GM21367 (cell line): ENCODE measurements around the gene C1QL1.

Experiments
- ATAC-seq: cut with Tn5 transposase; IDR thresholded peaks from one replicate; pipeline ENCODE4 v1.9.1; 2021; ENCODE audit not compliant: unreplicated experiment

The C1QL1 gene

DNA sequence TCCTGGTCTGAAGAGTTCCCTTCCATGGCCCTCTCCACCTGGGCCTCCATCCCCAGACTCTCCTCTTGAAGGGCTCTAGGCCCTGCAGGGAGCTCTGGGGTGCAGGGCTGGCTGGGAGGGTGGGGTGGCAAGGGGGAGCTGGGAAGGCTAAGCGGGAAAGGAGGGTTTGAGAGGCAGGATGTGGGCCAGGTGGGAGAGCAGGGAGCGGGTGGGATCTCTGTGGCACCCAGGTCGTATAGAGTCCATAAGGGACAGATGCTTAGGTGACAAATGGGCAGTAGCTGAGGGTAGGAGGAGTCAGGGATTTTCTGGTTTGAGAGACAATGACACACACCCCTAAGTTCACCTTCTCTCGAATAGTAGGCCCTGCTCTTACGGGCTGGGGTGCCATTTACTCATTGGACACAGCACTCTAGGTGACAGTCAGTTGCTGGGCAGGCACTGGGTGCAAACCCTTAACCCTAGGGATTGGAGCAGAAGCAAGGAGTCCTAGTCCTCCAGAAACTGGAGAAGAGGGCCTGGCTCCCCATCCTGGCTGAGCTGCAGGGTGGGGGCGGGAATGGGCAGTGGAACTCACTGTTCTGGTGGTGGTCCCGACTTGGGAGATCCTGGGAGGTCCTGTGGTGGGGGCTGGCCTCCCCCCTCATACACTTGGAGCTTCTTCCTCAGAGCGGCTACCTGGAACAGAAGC is 35.9 kb downstream of the C1QL1 start:
- no peak for ATAC-seq

DNA sequence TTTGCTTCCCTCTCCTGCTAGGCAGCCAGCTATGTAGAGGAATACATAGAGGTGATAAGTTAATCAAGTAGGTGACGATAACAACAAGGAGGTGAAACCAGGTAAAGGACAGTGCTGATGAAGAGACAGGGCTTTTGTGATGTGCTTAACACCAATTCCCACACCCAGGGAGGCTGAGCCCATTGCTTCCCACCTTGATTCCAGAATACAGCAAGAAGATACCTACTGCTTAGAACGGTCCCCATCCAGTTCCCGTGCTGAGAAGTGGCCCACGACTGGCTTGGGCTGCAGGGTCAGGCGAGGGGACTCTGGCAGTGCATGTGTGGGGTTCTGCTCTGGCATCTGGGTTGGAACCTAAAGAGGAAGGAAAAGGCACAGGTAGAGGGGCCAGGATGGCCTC is 36.7 kb downstream of the C1QL1 start:
- no peak for ATAC-seq

DNA sequence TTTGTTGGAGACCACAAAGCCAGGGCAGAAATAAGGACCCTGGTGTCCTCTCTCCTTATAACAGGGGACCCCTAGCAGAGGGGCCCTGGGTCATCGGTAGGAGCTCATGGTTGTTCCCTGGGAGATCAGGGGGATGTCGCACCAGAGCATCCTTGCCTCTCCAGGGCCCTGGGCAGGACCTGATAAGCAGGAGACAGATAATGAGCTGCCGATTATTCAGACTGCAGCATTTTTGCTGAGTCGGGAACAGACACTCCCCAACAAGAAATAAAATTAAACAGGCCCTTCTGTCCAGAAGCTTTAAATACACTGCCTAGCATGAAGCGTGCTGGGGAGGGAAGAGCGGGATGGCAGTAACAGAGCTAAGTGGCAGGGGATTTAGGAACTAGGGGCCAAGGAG is 37.4 kb downstream of the C1QL1 start:
- ATAC-seq, result no peak

- no peak for ATAC-seq
Measured at GRCh38 chr17:44928950-44929720, 39.0 kb downstream of the C1QL1 start.

- no peak for ATAC-seq
Measured at GRCh38 chr17:44928136-44928535, 40.0 kb downstream of the C1QL1 start.

- ATAC-seq, result no peak
Measured at GRCh38 chr17:44927696-44928095, 40.4 kb downstream of the C1QL1 start.

DNA sequence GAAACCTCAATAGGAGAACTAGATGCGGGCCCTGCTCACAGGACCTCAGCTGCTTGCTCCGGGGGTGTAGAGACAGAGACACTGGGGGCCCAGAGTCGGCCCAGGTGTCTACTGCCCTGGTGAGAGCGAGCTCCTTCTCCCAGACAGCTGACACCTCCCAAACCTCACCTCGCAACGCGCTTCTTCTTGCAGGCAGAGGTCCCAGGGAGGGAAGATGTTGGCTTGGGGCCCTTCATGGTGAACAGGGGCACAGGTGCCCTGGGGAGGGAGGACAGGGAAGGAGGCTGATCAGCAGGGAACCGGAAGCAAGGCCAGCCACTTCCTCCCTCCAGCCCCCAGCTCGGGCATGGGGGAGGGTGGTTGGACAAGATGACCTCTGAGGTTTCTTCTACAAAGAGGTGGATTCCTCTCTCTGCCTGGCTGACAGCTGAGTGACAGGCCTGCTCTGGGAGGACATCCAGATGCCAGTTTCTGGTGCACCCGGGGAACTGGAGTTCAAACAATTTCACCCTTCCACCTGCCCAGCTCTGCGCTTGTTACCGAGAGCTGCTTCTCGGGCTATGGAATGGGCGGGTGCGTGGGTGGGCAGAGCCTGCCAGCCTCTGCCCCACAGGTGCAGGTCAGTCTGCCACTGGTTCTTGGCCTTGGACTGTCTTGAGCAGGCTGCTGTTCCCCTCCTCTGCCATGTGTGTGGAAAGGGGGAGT is 41.1 kb downstream of the C1QL1 start:
- no peak for ATAC-seq

DNA sequence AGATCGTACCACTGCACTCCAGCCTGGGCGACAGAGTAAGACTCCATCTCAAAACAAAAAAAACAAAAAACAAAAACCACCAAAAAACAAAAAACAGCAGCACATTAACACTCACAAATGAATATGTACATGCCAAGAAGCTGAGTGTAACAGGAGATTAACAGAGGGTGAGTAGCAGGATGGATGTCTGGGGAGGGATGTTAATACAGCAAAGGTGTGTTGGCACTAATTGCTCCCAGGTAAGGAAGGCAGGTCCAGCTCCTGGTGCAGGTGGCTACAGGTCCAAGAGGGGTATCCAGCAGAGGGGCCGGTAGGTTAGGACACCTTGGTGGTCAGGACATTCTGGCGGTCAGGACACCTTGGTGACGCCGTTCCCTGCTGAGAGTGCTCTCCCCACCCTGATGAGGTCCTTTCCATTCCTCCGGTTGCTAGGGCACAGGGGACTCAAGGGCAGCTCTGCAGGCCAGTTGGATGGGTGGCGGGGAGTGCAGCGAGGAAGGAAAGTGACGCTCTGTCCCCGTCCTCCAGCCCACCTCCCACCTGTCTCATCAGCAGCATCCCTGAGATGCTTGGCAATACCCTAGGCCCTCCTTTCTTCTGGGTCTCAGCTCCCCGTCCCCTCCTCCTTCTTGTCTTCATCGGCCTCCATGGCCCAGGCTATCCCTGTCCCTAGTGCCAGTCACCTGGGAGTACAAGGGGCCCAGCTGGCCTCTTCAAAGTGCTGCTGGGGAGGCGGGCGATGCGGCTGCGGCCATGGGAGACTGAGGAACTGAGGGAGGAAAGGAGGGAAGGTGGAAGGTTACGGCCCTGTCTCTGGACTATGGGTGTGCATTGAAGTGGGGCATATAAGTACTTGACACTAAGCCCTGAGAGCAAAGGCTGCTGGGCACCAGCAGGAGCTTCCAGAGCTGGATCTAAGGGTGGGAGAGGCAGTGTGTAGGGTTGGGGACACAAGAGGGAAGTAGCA is 42.1 kb downstream of the C1QL1 start:
- ATAC-seq, result no peak

DNA sequence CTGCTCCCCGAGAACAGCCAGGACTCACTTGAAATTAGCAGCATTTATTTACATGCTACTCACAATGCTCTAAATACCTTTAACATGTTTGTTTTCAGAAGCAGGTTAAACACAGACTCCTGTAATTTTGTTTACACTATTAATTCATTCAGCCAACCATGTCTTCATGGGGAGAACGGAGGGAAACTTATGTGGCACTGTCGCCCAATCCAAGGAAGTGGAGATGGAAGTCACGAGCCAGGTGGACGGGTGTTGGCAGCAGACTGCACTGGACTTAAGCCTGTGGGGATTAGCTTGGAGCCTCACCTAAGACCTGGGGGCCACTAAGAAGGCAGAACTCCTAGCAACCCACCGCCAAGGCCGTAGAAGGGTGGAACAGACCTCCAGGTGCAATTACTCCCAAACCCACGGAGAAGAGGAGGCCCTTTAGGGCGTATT is 44.0 kb downstream of the C1QL1 start:
- ATAC-seq, result no peak

- no peak for ATAC-seq
Measured at GRCh38 chr17:44922746-44923470, 45.2 kb downstream of the C1QL1 start.

DNA sequence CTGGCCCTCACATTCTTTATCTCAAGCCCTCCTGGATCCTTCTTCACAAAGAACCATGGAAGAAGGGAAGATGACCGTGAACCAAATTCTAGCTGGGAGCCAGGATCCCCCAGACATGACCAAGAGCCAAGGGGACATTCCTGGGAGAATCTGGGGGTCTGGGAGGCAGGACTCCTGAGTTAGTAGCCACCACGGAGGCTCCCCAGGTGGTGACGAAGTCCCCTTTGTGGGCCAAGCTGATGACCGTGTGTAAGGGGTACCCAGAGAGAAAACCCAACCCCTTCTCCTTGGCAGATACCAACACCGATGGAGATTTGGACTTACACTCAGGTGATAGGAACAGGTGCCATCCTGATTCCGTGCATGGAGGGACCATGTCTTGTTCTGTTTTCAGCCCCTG is 46.0 kb downstream of the C1QL1 start:
- ATAC-seq, result no peak

DNA sequence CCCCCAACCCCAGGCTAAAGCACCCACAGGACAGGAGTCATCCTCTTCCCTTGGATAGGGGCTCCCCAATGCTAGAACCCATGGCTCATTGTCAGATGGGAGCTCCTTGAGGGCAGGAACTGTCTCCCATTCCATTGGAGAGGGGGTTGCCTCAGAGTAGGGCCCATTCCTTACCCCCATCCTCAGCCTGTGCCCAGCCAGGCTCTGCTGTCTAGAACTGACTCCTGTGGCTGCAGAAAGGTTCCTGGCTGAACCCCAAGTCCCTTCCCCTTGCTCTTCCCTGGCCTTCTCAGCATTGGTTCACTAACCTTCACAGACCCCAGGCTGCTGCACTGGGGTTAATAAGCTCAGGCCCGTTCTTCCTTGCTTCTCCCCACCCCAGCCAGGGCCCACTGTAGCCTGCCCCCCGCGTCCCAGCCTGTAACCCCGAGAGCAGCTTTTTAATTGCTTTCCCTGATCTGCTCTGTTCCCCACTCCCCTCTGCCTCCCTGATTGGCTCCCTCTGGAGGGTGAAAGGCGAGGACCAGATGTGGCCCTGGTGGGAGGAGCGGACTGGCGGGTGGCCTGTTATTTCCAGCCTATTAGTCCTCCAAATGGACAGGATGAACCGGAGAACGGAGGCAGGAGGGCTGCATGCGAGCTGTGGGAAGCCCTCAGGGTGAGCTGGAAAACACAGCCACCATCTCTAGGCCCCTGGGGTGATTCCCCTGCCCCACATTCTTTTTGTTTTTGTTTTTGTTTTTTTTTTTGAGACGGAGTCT is 46.8 kb downstream of the C1QL1 start:
- no peak for ATAC-seq

DNA sequence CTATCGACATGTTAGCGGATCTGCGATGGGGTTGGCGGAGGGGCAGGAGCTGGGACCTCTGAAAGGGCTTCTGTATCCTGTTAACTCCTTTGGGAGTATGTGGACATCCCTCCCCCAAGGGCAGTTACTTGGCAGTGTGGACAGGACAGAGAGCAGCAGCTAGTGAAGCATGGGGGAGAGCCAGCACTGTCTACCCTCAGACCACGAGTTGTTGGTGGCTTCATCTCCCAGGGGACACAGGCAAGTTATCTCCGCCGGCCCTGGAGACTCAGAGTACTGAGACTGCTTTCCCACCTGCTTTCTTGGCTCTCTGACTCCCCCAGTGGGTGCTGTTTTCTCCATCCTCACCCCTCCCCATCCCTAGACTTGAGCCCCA is 47.5 kb downstream of the C1QL1 start:
- no peak for ATAC-seq

DNA sequence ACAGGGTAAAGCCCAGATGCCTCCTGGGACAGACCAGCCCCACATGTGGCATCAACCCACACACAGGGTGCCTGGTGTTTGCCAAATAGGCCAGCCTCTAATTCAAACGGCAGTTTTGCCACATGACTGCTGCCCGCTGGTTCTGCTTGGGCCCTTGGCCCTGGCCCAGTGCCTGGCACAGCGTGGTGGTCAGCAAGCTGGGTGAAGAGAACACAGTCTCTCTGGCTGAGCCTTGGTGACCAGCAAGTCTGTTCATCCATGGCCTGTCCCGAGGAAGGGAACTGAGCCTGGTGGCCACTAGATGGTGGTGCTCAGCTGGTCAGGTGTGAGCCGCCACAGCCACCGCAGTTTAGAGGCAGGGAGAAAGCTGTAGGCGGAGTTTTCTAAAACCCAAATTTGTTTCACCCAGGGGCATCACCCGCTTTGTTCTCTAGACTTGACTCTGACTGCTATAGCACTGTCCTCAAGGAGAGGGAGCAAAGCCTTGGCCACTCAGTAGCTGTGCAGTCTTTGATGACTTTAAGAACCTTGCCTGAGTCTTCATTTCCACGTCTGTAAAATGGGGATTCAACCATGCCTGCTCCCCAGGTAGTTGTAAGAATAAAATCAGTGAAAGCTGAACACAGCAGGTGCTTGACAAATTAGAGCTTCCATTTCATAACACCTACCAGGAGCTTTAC is 48.1 kb downstream of the C1QL1 start:
- no peak for ATAC-seq

DNA sequence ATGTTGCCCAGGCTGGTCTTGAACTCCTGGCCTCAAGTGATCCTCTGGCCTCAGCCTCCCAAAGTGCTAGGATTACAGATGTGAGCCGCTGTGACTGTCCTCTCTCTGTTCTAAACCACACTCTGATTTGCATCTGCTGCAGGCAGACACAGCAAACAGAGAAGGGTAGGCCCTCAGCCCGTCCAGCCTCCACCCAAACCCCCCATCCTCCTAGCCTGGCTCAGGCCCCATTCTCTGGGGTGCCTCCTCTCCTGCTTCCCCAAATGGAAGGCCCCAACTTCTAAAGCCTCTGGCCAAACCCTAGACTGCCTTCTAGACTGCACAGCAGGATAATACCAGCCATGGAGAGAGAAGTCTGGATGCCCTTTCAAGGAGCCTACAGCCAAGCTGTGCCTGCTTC is 48.7 kb downstream of the C1QL1 start:
- no peak for ATAC-seq

GRCh38 chr17:44918006-44918405 is 50.1 kb downstream of the C1QL1 start:
- ATAC-seq, result no peak

DNA sequence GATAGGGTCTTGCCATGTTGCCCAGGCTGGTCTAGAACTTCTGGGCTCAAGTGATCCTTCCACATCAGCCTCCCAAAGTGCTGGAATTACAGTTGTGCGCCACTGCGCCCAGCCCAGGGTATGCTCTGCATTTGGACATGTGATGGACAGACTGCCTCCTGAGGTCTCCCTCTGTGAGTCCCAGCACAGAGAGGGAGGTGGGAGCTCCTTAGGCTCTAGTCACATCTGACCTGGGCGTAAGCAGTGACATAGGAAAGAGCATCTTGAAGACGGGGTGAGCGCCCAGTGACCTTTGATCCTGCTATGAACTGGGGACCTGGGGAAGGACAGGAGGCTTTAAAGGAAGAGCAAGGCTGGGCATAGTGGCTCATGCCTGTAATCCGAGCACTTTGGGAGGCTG is 50.6 kb downstream of the C1QL1 start:
- no peak for ATAC-seq

GRCh38 chr17:44916781-44917241 is 51.3 kb downstream of the C1QL1 start:
- no peak for ATAC-seq
